AG04449 (cell line): Measurements from ENCODE around the gene CDK17.
A peak's percentile ranks its signal among the peaks of the same experiment; 100 is the strongest.
"Not testable (repeated sequence)": the region's sequence is repeated elsewhere in the genome, so short reads cannot be mapped to it uniquely, and the experiment has no call there.

Experiments
- CTCF ChIA-PET: fragments of 350-600 bp; formaldehyde crosslinking; extraction: SDS; loops from one replicate; lab custom pipeline; 2021; ENCODE audit warnings: antibody characterized with exemption; lab: Yijun Ruan, JAX
- POLR2A ChIA-PET: fragments of 400-600, 350-600 bp; formaldehyde crosslinking; extraction: SDS; loops from one replicate; lab custom pipeline; 2020; ENCODE audit warnings: antibody characterized with exemption, inconsistent platforms; lab: Yijun Ruan, JAX
- DNase-seq: peaks from one replicate; pipeline ENCODE4 v3.0.0-alpha.2; 2010; ENCODE audit warnings: low read depth, low spot score
- H3K4me3 ChIP-seq: 2 replicates; pipeline ENCODE4 v1.5.1; 2011; ENCODE audit warnings: low read depth, mild to moderate bottlenecking, control low read depth, low read length
- TF ChIP-seq, protein P1 (sequence below): IDR thresholded peaks from one replicate; pipeline ENCODE4 v1.5.1; 2011; ENCODE audit warnings: mild to moderate bottlenecking, moderate library complexity, low read length, control low read depth, inconsistent platforms; ENCODE audit not compliant: insufficient read depth; ENCODE audit errors: missing control alignments

The CDK17 gene

DNA sequence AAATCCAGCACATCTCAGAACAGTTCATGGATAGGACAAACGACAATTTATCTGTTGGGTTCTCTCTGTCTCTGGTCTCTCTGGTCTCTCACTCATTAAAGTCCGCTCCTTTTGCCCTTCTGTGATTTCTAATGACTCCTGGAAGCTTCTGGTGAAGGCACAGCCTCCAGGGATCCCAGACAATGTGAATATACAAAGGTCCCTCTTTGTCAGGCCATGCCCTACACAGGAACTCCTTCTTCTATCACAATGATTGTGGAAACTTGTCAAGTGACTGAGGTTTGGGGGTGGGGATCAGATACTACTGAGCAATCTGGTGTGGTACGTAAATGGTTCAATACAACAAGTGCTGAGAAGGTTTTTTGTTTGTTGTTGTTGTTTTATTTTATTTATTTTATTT lies 42.7 kb upstream of the CDK17 start:
- CTCF ChIA-PET, result interaction anchor here (1.4 kb wide), 1 partner anchor 9 kb away, joined by 4 read pairs; no protein-coding TSS in a partner anchor
- TF ChIP-seq, protein P1, sequence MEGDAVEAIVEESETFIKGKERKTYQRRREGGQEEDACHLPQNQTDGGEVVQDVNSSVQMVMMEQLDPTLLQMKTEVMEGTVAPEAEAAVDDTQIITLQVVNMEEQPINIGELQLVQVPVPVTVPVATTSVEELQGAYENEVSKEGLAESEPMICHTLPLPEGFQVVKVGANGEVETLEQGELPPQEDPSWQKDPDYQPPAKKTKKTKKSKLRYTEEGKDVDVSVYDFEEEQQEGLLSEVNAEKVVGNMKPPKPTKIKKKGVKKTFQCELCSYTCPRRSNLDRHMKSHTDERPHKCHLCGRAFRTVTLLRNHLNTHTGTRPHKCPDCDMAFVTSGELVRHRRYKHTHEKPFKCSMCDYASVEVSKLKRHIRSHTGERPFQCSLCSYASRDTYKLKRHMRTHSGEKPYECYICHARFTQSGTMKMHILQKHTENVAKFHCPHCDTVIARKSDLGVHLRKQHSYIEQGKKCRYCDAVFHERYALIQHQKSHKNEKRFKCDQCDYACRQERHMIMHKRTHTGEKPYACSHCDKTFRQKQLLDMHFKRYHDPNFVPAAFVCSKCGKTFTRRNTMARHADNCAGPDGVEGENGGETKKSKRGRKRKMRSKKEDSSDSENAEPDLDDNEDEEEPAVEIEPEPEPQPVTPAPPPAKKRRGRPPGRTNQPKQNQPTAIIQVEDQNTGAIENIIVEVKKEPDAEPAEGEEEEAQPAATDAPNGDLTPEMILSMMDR, result no peak
- DNase-seq, result no peak
- H3K4me3 ChIP-seq, result no peak overlapping the region
- POLR2A ChIA-PET, result no interaction called here

DNA sequence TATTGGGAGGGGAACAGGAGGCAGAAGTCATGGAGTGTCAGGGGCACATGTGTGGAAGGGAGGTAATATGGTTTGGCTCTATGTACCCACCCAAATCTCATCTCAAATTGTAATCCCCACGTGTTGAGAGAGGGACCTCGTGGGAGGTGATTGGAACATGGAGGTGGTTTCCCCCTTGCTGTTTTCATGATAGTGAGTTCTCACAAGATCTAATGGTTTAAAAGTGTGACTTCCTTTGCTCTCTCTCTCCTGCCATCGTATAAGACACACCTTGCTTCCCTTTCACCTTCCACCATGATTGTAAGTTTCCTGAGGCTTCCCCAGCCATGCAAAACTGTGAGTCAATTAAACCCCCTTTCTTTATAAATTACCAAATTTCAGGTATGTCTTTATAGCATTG lies 41.6 kb upstream of the CDK17 start:
- TF ChIP-seq, protein P1, result no peak
- no peak for DNase-seq
- H3K4me3 ChIP-seq, result no peak overlapping the region
- ChIA-PET CTCF (no interaction called here), POLR2A (no interaction called here)

DNA sequence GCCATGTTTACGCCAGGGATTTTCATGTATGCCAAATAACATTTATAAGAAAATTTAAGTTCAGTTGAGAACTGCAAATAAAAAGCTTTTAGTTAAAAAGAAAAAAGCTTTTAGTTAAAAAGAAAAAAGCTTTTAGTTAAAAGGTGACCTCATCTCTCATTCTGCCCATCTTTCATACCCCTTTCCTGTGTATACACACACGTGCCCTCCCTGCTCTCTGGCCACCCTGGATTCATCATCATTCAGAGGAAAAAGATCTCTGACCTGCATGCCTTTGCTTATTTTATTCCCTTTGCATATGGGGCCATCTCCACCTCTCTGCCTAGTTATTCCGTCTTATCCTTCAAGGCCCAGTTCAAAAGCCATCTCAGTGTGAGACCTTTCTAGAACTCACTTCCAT lies 38.1 kb upstream of the CDK17 start:
- no peak for DNase-seq
- ChIA-PET POLR2A (no interaction called here), CTCF (no interaction called here)
- TF ChIP-seq, protein P1, result no peak
- no peak overlapping the region for H3K4me3 ChIP-seq

DNA sequence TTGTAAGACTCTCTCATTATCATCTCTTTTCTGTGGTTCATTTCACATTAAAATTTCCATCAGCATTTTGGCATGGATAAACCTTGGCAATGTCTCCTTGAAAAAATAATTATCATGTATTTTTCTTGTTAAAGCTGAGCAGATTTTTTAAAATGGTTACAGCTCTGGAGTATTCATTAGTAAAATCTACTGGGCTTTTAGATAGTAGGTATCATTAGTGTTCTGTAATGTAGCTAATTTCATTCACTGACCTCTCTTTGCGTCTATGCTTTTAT lies 36.9 kb upstream of the CDK17 start:
- ChIA-PET POLR2A (interaction anchor here (0.6 kb wide), 1 partner anchor 50 kb away, joined by 4 read pairs; no protein-coding TSS in a partner anchor), CTCF (interaction anchor here (1.7 kb wide), 1 partner anchor 52 kb away, joined by 8 read pairs; the partner anchor contains the start of gene CFAP54)
- TF ChIP-seq, protein P1, result no peak
- H3K4me3 ChIP-seq, result no peak overlapping the region
- no peak for DNase-seq

DNA sequence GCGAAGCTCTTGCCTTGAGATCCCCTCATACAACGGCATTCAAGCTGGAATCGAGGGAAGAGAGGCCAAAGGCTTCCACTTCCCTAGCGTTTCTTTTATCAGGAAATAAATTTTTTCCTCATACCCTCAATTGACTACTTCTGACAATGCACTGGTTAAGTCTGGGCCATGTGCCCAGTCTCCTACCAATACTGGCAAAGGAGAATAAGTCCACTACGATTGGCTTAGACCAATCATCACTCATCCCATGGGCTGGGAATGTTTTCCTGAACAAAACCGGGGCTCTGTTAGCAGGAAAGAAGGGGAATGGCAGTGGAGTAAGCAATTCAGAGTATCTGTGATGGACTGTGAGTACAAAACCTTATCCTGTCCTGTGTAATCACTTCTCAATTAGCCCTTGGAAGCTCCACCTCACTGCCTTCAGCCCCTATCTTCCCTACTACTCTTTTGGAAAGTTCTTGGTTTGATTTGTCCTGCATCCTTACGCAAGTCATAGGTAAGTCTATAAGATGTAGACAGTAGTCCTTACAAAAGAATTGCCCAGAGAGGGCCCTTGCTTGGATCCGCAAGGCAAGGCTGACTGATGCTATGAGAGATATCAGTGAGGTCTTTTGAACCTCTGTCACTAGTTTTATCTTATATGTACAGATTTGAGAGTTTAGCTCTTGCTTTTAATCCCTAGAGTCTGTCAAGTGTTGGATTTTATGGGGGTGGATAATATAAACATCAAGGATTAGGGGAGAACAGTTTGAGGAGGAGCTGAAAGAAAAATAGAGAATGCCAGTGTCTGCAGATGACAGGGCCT lies 36.3 kb upstream of the CDK17 start:
- TF ChIP-seq, protein P1, result no peak
- H3K4me3 ChIP-seq, result no peak overlapping the region
- ChIA-PET CTCF (interaction anchor here (1.7 kb wide), 1 partner anchor 53 kb away, joined by 8 read pairs; the partner anchor contains the start of gene CFAP54), POLR2A (interaction anchor here (0.6 kb wide), 1 partner anchor 51 kb away, joined by 4 read pairs; no protein-coding TSS in a partner anchor)
- DNase-seq, result no peak

DNA sequence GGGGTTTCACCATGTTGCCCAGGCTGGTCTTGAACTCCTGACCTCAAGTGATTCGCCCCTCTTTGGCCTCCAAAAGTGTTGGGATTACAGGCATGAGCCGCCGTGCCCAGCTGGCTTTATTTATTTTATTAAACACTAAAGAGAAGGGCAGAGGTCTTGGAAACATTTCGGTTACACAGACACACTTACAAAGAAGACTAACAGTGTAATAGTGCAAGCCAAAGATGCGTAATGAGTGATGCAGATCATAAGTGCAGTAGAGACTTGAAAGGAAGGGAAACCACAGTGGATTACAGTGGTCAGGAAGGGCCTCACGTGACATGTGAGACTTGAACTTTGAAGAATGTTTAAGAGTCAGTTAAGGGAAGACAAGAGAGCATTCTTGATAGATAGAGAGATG lies 33.9 kb upstream of the CDK17 start:
- TF ChIP-seq, protein P1, result no peak
- ChIA-PET POLR2A (interaction anchor here (1.4 kb wide), 1 partner anchor 12 kb away, joined by 3 read pairs; no protein-coding TSS in a partner anchor), CTCF (interaction anchor here (1.5 kb wide), 1 partner anchor 9 kb away, joined by 4 read pairs; no protein-coding TSS in a partner anchor)
- peak; percentile 97 for DNase-seq
- H3K4me3 ChIP-seq, result no peak overlapping the region

DNA sequence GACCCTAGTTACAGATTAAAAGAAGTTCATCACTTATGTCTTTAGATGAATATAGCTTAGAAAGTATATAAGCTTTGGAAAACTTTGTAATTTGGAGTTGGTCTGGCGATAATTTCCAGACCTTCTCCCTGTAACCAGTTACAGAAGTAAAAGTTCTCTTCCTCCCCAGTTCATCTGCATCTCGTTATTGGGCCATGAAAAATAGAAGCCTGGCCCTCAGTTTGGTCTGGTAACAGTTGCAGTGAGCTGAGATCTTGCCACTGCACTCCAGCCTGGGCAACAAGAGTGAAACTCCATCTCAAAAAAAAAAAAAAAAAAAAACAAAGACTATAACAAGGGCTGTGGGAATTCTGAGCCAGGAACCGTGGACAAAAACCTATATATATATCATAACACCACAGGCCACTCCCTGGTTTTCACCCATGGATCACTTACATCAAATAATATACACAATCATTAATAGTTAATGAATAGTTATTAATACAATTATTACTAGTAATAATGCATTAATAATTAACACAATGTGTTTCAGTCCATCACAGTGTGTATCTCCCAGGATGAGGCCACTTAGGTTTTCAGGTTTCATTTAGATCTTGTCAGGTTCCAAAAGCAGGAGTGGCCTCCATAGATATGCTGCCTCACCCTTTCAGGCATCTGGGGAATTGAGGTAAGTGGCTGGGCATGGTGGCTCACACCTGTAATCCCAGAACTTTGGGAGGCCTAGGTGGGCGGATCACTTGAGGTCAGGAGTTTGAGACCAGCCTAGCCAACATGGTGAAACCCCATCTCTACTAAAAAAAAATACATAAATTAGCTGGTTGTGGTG lies 32.5 kb upstream of the CDK17 start:
- POLR2A ChIA-PET, DNase-seq, H3K4me3 ChIP-seq: not testable (repeated sequence)
- CTCF ChIA-PET, result interaction anchor here (0.9 to 1.8 kb wide), 2 partner anchors 56 to 100 kb away, joined by 3 to 8 read pairs; partner anchors contain the start of gene CFAP54
